ENCODE results near the gene MSTN. TPM values are rescaled to one million over a fixed set of nuclear protein-coding genes. Genes with fewer than 3 reads are reported as not detected.

MSTN gene
- total and polyA plus RNA-seq, 4 donors: 0.08 to 0.21 (median 0.09) TPM; not detected in 1

GRCh38 chr2:190082118-190082517 lies 19.6 kb upstream of the MSTN start:
- DNase-seq (ENCODE audit: low spot score): no peak
- H3K9ac ChIP-seq (ENCODE audit: low read depth in 1 of 2, low read length in 2 of 2): no peak overlapping the region
- H3K4me1 ChIP-seq (ENCODE audit: control insufficient read depth in 4 of 4, insufficient read depth in 4 of 4, low read length in 3 of 4): peaks cover 0 to 7% (median 3%) of the 10 kb centered on the region in 4 donors
- TF ChIP-seq ATF3 (IDR thresholded peaks at IDR 0.05) (no peak), FOXA1 (IDR thresholded peaks at IDR 0.05) (no peak), SP1 (IDR thresholded peaks at IDR 0.05) (no peak), NR2F2 (IDR thresholded peaks at IDR 0.05) (no peak), EGR1 (IDR thresholded peaks at IDR 0.05; ENCODE audit: low read depth in 2 of 2) (no peak), ZBTB33 (IDR thresholded peaks at IDR 0.05) (no peak)
- H3K27ac ChIP-seq (ENCODE audit: low read depth in 1 of 2, low read length in 2 of 2): no peak overlapping the region
- WGBS: 98% methylated on average over 1 of the region's 1 CpG
- H3K4me3 ChIP-seq (ENCODE audit: low read depth in 1 of 3, low read length in 3 of 3): no peak overlapping the region
- peaks cover 0 to 2% (median 0%) of the 10 kb centered on the region in 4 donors for H3K9me3 ChIP-seq (ENCODE audit: control insufficient read depth in 4 of 4, low read length in 3 of 4)
- H3K36me3 ChIP-seq (ENCODE audit: control insufficient read depth in 4 of 4, insufficient read depth in 3 of 4, low read depth in 1 of 4, low read length in 3 of 4): no peaks in the 10 kb centered on the region
- H3K27me3 ChIP-seq (ENCODE audit: control insufficient read depth in 4 of 4, insufficient read depth in 4 of 4, low read length in 3 of 4): no peaks in the 10 kb centered on the region

- TF ChIP-seq NR2F2 (IDR thresholded peaks at IDR 0.05) (no peak), GABPA (IDR thresholded peaks at IDR 0.05 in 1 of 2, conservative IDR thresholded peaks at IDR 0.05 in 1 of 2) (no peak), SP1 (IDR thresholded peaks at IDR 0.05) (no peak), RXRA (IDR thresholded peaks at IDR 0.05) (no peak), FOXA1 (IDR thresholded peaks at IDR 0.05) (no peak), EGR1 (IDR thresholded peaks at IDR 0.05; ENCODE audit: low read depth in 2 of 2) (no peak)
- H3K36me3 ChIP-seq (ENCODE audit: control insufficient read depth in 4 of 4, insufficient read depth in 3 of 4, low read depth in 1 of 4, low read length in 3 of 4): no peaks in the 10 kb centered on the region
- no peak for DNase-seq (ENCODE audit: low spot score)
- no peak overlapping the region for H3K4me3 ChIP-seq (ENCODE audit: low read depth in 1 of 3, low read length in 3 of 3)
- peaks cover 0 to 7% (median 3%) of the 10 kb centered on the region in 4 donors for H3K4me1 ChIP-seq (ENCODE audit: control insufficient read depth in 4 of 4, insufficient read depth in 4 of 4, low read length in 3 of 4)
- H3K27me3 ChIP-seq (ENCODE audit: control insufficient read depth in 4 of 4, insufficient read depth in 4 of 4, low read length in 3 of 4): no peaks in the 10 kb centered on the region
- H3K27ac ChIP-seq (ENCODE audit: low read depth in 1 of 2, low read length in 2 of 2): no peak overlapping the region
- H3K9ac ChIP-seq (ENCODE audit: low read depth in 1 of 2, low read length in 2 of 2): no peak overlapping the region
- peaks cover 0 to 2% (median 0%) of the 10 kb centered on the region in 4 donors for H3K9me3 ChIP-seq (ENCODE audit: control insufficient read depth in 4 of 4, low read length in 3 of 4)
Observed at GRCh38 chr2:190080527-190081049, 18.1 kb upstream of the MSTN start.

GRCh38 chr2:190079160-190079559 lies 16.6 kb upstream of the MSTN start:
- no peak overlapping the region for H3K4me3 ChIP-seq (ENCODE audit: low read depth in 1 of 3, low read length in 3 of 3)
- no peaks in the 10 kb centered on the region for H3K36me3 ChIP-seq (ENCODE audit: control insufficient read depth in 4 of 4, insufficient read depth in 3 of 4, low read depth in 1 of 4, low read length in 3 of 4)
- peaks cover 0 to 2% (median 0%) of the 10 kb centered on the region in 4 donors for H3K9me3 ChIP-seq (ENCODE audit: control insufficient read depth in 4 of 4, low read length in 3 of 4)
- H3K27ac ChIP-seq (ENCODE audit: low read depth in 1 of 2, low read length in 2 of 2): no peak overlapping the region
- DNase-seq (ENCODE audit: low spot score): no peak
- H3K4me1 ChIP-seq (ENCODE audit: control insufficient read depth in 4 of 4, insufficient read depth in 4 of 4, low read length in 3 of 4): no peaks in the 10 kb centered on the region
- WGBS: 93% methylated on average over 2 of the region's 2 CpGs
- no peaks in the 10 kb centered on the region for H3K27me3 ChIP-seq (ENCODE audit: control insufficient read depth in 4 of 4, insufficient read depth in 4 of 4, low read length in 3 of 4)
- H3K9ac ChIP-seq (ENCODE audit: low read depth in 1 of 2, low read length in 2 of 2): no peak overlapping the region
- TF ChIP-seq NR2F2 (IDR thresholded peaks at IDR 0.05) (no peak), REST (IDR thresholded peaks at IDR 0.05) (no peak), TAF1 (conservative IDR thresholded peaks at IDR 0.05) (no peak), RXRA (IDR thresholded peaks at IDR 0.05) (no peak), YY1 (IDR thresholded peaks at IDR 0.05) (no peak), ZBTB33 (IDR thresholded peaks at IDR 0.05) (no peak), FOXA2 (IDR thresholded peaks at IDR 0.05) (no peak), GABPA (IDR thresholded peaks at IDR 0.05 in 1 of 2, conservative IDR thresholded peaks at IDR 0.05 in 1 of 2) (no peak), FOXA1 (IDR thresholded peaks at IDR 0.05) (no peak), CTCF (IDR thresholded peaks at IDR 0.05; ENCODE audit: low read depth, low read length, missing input control) (no peak), SP1 (IDR thresholded peaks at IDR 0.05) (no peak), EGR1 (IDR thresholded peaks at IDR 0.05; ENCODE audit: low read depth in 2 of 2) (no peak), JUND (IDR thresholded peaks at IDR 0.05) (no peak), HNF4A (conservative IDR thresholded peaks at IDR 0.05) (no peak)

Data from liver (tissue), 9 donors.